Stimulated activated CD8-positive, alpha-beta memory T cell treated with anti-CD3 and anti-CD28 coated beads, Interleukin-12 subunit alpha, Interleukin-12 subunit beta, amount 100 ng/mL, for 24 hours (primary cell): ENCODE measurements around the gene ZBTB32.

ENCODE experiments used
- DNase-seq: peaks from one replicate; pipeline ENCODE4 v3.0.0-alpha.2; 2020; ENCODE audit errors: extremely low read depth

Gene ZBTB32

DNA sequence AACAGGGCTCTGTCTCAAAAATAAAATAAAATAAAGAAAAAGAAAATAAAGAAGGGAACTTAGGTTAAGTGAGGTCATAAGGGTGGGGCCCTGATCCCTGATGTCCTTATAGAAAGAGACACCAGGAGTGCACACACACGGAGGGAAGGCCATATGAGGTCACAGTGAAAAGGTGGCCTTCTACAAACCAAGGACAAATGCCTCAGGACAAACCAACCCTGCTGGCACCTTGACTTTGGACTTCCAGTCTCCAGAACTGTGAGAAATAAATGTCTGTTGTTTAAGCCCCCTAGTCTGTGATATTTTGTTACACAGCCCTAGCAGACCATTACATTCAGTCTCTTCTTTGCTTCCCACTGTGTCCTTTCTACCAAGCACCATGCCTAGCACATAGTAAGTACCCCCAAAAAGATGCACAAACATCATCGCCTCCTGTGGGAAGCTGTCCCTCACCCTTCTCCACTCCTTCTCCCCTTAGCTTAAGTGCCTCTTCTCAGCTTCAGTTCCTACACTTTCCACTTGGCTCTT, 8.4 kb upstream of the ZBTB32 start:
- DNase-seq, result no peak

DNA sequence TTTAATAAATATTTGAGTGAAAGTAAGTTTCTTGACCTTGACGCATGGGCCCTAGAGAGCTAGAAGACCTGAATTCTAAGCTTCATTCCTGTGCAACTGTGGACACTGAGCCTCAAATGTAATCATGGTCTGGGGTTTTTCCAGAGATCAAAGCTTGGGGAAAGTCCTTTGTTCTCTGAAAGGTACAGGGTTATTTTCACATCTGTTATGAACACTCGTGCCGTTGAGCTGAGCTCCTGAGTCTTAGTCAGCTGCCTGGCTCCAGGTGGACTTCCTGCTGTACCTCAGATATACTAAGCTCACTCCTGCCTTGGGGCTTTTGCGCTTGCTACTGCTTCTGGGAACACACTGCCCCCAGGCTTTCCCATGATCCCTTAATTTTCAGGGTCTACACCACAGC, 7.5 kb upstream of the ZBTB32 start:
- DNase-seq, result no peak

DNA sequence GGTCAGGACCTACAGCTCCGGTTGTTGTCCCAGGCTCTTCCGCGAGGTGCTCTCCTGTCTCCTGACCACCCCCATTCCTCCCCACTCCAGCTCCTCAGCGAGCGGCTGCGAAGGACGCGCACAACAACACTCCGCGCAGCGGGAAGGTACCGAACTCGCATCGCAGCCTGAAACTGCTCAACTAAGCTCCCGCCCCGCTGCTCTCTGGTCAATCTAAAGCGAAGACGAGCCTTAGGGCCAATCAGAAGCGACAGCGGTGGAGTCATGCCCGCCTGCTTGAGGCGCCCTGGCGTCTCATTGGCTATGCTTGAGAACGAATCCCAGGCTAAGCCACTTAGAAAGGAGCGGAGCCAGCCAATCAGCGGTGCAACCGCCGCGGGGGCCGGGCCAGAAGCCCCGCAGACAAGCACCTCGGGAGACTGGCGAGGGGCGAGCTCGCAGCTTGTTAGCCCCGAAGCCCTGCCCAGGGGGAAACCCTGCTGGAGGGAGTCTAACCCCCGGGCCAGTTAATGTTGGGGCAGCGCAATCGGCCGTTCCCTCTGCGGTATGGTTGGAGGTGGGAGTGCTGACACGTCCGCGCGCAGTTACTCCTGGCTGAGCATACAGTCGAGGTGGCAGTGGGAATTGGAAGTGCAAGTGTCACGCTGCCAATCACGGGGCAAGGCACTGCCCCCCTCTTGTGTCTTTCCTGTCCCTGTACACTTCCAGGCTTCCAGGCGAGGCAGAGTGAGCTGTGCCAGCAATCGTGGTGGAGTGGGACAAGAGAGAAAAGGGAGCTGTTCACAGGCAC, 1.9 kb upstream of the ZBTB32 start:
- peak; percentile 88 for DNase-seq

DNA sequence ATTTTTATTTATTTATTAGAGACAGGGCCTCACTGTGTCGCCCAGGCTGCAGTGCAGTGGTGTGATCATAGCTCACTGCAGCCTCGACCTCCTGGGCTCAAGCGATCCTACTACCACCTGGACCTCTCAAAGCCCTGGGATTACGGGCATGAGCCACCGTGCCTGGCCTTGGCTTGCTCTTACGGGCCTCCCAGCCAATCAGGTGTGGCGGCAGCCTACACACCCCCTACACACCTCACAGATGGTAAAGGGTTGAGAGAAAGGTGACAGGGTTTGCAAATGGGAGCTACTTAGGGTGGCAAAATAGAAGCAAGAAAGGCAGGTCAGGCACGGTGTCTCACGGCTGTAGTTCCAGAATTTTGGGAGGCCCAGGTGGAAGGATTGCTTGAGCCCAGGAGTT, 1.0 kb upstream of the ZBTB32 start:
- no peak for DNase-seq

DNA sequence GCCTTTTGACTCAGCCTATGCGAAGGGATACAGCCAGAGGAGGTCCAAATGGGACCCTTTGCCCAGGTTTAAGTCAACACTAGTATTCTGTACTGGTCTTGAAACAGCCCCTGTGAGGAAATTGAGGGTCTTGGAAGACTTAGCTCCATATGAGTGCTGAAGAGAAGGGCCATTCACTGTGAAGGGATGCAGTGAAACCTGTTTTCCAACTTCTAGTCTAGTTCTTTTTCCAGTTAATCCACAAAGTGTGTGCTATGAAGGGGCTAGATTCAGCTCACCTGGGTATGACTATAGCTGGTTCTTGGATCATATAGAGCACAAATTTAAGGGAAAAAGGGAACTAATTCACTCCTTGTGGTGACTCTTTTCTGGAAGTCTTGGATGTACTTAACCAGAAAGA, 4.0 kb downstream of the ZBTB32 start:
- DNase-seq, result no peak

DNA sequence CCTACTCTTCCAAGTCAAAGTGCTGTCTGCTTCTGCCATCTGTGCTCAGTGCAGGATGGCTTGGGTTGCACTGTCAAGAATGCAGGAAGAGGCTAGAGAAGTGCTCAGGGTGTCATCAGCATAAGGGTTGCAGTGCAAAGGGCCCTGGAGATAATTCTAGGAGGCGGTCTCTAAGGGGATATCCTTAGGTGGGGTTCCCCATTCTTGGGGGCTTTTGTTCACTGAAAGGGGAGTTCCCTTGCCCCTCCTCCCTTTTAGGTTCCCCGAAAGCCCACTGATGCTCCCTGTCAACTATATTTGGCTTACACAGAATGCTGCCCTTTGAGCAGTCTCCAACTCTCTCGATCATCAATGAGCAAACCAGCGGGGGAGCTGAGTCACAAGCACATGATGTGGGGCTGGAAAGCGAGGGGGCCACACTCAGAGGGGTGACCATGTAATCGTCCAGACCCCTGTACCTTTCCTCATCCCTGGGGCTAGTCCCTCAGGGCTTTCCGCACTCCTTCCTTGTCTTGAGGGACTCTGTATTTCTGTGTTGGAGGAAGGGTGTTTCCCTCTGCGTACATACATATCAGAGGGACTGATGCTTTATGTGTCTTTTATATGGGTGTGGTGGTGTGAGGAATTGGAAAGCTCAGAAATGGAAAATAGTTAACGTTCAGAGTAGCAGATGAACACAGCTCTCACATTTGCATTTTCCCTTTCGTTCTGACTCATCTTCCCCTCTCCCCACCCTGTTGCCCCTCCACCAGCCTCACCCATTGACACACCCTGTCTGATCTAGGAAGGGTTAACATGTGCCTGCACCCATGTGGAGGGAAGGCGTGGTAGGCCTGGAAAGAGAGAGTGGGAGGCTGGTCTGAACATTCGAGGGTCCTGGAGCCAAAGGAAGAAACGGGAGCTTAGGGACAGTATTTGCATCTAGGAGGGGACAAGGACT, 6.7 kb downstream of the ZBTB32 start:
- peak; percentile 47 for DNase-seq

DNA sequence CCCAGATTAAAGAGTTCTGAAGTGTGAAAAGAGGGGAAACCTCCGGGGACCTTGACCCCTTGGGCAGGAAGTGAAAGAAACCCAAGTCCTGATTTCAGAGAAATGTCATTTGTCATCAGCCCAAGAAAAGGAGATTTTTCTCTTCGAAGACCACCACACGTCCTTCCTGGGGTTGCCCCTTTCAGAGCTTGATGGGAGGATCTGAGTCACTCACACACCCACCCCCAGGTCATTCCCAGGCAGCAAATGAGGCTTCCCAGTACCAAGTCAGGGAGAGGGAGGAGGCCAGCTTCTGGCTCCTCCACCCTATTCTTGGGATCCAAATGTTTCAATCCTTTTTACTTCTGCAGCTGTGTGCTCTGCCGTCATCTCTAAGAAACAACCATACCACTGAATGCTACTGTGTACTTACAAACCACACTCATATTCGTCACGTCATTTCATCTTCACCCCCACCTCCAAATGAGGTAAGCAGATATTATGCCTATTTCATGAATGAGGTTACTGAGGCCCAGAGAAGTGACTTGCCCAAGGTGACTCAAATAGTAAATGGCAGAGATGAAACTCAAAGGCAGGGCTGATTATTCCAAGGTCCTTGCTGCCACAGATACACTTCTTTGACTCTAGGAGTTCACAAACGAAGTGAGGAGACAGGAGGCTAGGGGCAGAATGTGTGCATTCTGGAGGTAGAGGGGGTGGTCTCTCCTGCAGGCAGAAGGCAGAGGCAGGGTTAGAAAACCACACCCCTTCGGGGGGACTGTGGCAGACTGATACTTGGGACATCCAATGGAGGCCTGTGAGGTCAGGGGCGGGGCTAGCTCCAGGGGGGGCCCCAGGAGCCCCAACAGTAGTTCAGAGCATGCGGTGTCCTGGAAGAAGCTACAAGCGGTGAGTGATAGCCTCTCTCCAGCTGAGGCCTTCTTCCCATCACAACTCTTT, 8.5 kb downstream of the ZBTB32 start:
- DNase-seq, result peak; percentile 72

DNA sequence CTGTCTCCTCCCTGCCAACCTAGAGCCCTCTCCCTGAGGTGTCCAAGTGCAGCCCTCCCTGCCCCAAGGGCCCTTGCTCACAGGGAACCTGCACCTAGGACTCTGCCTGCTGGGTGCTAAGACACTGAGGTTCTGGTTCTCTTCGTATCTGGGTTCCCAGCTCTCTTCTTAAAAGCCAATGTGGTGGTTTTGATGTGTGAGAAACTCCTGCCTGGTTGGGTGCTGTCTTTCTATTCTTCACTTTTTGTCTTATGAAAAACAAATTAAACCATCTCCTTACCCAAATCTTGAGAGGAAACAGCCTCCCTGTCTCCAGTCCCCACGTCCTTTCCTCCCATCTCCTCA, 9.1 kb downstream of the ZBTB32 start:
- no peak for DNase-seq

DNA sequence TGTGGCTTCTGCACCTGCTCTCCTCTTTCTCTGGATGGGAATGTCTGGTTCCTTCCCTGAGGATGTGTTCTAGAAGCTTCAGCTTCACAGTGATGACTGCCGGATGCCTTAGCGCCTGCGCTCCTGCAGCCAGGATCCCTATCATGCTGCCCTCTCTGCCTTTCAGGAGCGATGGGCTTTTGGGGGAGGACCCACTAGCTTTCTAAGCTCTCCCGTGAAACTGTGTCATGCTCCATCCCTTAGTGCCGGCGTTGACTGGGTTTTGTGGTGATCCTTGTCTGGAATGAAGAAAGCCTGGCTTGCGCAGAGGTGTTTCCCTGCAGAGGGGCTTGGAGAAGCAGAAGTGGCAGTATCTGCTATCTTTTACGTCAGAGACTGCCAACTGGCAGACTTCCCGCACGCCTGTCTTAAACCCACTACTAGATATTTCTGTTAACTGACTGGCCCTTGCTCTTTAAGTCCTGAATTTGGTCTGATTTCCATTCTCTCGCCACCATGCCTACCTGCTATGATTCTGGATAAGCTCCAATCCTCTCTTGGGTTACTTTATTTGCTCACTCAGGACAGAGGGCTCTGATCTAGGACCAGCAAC, 9.6 kb downstream of the ZBTB32 start:
- no peak for DNase-seq

DNA sequence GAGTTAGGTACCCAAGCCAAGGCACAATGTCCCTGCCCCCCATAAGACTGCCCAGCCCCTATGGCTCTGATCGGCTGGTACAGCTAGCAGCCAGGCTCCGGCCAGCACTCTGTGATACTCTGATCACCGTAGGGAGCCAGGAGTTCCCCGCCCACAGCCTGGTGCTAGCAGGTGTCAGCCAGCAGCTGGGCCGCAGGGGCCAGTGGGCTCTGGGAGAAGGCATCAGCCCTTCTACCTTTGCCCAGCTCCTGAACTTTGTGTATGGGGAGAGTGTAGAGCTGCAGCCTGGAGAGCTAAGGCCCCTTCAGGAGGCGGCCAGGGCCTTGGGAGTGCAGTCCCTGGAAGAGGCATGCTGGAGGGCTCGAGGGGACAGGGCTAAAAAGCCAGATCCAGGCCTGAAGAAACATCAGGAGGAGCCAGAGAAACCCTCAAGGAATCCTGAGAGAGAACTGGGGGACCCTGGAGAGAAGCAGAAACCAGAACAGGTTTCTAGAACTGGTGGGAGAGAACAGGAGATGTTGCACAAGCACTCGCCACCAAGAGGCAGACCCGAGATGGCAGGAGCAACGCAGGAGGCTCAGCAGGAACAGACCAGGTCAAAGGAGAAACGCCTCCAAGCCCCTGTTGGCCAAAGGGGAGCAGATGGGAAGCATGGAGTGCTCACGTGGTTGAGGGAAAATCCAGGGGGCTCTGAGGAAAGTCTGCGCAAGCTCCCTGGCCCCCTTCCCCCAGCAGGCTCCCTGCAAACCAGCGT, 10.4 kb downstream of the ZBTB32 start:
- DNase-seq, result no peak

DNA sequence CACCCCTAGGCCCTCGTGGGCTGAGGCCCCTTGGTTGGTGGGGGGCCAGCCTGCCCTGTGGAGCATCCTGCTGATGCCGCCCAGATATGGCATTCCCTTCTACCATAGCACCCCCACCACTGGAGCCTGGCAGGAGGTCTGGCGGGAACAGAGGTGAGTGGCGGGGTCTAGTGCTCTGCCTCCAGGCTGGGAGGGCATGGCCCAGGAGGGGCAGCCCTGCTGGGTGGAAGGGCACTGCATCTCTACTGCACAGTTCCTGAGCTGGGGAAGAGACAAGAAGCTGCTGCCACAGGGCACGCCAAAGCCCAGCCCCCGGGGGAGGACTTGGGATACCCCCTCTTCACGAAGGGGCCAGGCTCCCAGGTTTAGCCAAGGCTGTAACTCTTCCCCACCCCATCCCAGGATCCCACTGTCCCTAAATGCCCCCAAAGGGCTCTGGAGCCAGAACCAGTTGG, 11.0 kb downstream of the ZBTB32 start:
- DNase-seq, result no peak

DNA sequence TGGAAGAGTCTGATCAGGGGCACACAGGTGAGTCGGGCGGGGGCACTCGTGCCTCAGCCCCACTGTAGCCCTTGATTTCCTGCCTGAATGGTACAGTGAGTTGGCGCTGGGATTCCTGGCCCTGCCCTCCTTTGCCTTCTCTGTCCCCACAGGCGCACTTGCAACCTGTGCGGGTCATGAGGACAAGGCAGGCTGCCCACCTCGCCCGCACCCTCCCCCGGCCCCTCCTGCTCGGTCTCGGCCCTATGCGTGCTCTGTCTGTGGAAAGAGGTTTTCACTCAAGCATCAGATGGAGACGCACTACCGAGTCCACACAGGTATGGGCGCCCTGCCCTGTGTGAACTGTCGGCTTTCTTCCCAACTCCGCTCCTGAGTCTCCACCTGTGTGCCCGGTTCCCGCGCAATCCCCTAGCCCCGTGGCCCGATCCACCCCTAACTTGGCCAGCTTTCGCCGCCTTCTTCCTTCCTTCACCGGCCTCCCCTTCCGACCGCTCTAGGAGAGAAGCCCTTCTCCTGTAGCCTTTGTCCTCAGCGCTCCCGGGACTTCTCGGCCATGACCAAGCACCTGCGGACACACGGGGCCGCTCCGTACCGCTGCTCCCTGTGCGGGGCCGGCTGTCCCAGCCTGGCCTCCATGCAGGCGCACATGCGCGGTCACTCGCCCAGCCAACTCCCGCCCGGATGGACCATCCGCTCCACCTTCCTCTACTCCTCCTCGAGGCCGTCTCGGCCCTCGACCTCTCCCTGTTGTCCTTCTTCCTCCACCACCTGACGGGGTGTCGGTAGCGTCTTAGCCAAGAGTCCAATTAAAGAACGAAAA, 11.8 kb downstream of the ZBTB32 start:
- DNase-seq, result no peak

DNA sequence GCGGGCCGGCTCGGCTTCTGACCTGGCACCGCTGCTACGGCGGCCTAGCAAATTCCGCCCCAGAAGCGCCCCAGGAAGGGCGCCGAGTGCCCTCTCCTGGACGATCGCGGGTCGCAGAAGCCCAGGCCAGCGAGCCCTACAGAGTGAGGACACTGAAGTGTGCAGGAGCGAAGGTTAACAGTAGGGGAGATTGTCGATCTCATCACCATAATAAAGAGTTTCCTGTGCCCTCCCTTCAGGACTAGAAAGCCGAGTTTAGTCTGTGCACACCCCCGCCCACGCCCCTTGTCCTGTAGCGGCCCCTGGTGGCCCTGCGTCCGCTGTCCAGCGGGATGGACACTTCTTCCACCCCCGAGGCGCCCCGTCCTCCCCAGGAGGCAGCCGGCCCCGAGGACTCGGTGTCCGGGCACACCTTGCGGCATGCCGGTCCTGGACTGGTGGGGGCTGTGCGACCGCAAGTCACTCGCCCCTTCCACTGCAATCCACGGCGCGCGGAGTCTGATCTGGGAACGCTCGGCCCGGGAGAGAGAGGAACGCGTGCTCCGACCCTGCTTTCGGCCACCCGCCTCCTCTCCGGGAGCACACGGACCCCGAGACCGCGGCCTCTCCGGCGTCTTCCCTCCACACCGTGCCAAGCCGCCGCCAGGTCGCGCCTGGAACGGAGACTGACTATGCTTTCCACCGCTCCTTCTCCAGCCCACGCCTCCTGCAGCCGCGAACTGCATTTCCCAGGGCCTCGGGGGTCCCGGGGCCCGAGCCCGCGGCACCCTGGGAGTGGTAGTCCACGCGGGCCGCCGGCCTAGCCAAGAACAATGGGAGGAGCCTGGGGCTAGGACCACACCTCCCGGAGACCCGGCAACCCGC, 12.7 kb downstream of the ZBTB32 start:
- DNase-seq, result peak; percentile 92

DNA sequence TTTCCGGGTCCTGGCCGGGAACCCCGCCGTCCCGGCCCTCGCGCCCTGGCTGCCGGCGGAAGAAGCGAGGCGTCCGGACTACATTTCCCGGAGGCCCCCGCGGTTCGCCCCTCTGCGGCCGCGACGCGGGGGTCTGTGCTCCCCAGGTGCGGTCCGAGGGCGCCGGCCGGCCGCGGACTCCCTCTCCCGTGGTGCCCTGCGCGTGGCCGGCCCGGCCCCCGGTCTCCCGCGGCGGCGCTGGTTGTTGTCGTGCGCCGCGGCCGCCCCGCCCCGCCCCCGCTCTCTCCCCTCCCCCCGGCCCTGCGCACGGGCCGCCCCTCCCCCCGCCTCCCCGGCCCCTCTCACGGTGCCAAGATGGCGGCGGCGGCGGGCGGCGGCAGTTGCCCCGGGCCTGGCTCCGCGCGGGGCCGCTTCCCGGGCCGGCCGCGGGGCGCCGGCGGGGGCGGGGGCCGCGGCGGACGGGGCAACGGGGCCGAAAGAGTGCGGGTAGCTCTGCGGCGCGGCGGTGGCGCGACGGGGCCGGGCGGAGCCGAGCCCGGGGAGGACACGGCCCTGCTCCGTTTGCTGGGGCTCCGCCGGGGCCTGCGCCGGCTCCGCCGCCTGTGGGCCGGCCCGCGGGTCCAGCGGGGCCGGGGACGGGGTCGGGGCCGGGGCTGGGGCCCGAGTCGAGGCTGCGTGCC, 13.4 kb downstream of the ZBTB32 start, which contains the start of gene KMT2B:
TSS of gene KMT2B (plus strand) at position 339 of the 680 bp plus-strand sequence. CDS start at position 355, 16 bp downstream.
- no peak for DNase-seq

DNA sequence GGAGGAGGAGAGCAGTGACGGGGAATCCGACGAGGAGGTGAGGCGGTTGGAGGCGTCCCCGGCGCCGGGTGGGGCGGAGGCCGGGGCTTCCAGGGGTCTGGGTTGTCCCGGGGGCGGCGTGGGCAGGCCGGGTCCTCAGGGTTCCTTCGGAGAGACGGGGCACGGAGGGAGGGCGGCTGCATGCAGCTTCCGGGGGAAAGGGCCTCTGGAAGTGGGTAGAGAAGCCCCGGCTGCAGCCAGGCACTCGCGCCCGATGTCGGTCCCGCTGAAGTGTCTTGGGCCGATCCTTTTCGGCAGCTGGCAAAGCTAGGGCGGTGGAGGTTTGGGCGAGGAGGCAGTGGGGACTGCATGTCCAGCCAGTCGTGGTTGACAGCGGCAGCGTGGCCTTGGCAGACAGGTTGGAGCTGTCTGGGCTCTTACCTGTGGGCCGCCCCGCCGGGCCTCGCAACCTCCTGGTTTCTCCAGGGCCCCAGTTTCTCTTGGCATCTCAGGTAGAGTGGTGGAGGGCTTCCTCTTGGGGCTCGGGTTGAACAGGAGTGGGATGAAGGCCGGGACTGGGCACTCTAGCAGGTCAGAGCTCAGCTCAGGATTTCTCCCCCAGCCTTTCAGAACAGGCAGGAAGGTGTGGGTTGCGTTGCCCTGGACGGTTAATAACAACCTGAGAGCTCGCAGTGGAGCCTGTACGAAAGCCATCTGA, 14.1 kb downstream of the ZBTB32 start:
- no peak for DNase-seq

DNA sequence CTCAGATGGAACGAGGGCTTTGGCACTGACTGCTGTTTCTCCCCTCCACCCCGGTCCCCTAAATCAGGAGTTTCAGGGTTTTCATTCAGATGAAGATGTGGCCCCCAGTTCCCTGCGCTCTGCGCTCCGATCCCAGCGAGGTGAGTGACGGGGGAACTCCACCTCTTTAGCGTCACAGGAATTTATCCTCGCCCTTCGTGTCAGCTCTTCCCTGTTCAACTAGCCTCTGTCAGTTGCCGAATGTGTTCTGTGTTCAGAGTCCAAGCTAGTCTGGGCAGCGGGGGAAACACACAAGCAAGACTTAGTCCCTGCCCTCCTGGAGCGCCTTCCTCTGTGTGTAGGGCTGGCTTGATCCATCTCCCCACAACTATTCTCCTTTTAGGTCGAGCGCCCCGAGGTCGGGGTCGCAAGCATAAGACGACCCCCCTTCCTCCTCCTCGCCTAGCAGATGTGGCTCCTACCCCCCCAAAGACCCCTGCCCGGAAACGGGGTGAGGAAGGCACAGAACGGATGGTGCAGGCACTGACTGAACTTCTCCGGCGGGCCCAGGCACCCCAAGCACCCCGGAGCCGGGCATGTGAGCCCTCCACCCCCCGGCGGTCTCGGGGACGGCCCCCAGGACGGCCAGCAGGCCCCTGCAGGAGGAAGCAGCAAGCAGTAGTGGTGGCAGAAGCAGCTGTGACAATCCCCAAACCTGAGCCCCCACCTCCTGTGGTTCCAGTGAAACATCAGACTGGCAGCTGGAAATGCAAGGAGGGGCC, 15.2 kb downstream of the ZBTB32 start:
- DNase-seq, result no peak

DNA sequence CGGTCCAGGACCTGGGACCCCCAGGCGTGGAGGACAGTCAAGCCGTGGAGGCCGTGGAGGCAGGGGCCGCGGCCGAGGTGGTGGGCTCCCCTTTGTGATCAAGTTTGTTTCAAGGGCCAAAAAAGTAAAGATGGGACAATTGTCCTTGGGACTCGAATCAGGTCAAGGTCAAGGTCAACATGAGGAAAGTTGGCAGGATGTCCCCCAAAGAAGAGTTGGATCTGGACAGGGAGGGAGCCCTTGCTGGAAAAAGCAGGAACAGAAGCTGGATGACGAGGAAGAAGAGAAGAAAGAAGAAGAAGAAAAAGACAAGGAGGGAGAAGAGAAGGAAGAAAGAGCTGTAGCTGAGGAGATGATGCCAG, 15.8 kb downstream of the ZBTB32 start:
- DNase-seq, result no peak
